T47D (cell line): Measurements from ENCODE around the gene DYNC1LI1.
A peak's percentile ranks its signal among the peaks of the same experiment; 100 is the strongest.
"Not testable (repeated sequence)": the region's sequence is repeated elsewhere in the genome, so short reads cannot be mapped to it uniquely, and the experiment has no call there.

Source experiments
- DNase-seq, 2 experiments: peaks; one replicate each; pipeline versions ENCODE4 v3.0.0 to v3.0.0-alpha.2; 2011 to 2012; ENCODE audit warnings: low read depth in 1 of 2, low spot score in 1 of 2
- JUND ChIP-seq: IDR thresholded peaks from 2 replicates; pipeline ENCODE4 v1.6.1; 2012; ENCODE audit warnings: low read depth
- in situ Hi-C: cut with HindIII; loops from 2 replicates; pipeline ENCODE4 v1.10.0; 2016; ENCODE audit warnings: low sequenced_read_pairs, low pct_unique_long_range_greater_than_20kb

Gene DYNC1LI1

DNA sequence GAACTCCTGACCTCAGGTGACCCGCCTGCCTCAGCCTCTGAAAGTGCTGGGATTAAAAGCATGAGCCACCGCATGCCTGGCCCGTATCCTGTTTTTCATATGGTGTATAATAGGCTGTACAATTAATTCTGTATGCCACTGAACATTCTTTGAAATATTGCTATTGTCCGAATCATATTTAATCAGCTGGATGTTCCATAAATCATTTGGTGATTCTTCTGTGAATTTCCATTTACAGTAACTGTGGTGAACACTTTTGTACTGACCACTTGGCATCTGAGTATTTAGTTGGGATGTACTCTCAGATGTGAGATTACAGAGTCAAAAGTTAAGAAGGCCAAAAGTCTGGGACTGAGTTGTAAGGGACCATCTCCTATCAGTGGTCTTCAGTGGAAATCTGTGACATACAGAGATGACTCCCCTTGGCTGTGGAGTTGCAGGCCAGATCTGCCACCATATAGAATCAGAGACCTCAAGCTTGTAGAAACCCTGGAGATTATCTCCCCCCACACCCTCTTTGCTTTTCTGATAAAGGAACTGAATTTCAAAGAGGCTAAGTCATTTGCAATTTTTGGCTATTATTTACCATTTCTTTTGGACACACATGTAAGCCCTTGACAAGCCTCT, 25.7 kb upstream of the DYNC1LI1 start:
- TF ChIP-seq JUND: no peak
- in situ Hi-C loops: no loop called here
- DNase-seq: no peak

DNA sequence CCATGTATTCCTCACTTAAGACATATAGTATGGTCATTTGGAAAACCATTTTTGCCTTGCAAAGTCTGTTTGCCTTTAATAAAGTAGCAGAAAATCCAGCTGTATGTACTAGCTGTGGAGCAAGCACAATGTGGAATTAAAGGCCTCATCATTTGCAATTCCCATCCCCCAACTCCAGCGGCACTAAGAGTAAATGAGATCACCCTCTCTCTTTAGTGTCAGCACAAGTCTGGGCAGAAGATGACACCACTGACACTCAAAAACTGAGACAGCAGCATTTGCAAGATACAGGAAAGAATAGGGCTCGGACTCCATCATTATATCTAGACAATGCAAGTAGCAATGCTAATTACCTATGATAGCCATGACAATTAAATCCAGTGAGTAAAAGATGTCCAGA, 24.7 kb upstream of the DYNC1LI1 start:
- DNase-seq: no peak
- no peak for TF ChIP-seq JUND
- in situ Hi-C loops: no loop called here

DNA sequence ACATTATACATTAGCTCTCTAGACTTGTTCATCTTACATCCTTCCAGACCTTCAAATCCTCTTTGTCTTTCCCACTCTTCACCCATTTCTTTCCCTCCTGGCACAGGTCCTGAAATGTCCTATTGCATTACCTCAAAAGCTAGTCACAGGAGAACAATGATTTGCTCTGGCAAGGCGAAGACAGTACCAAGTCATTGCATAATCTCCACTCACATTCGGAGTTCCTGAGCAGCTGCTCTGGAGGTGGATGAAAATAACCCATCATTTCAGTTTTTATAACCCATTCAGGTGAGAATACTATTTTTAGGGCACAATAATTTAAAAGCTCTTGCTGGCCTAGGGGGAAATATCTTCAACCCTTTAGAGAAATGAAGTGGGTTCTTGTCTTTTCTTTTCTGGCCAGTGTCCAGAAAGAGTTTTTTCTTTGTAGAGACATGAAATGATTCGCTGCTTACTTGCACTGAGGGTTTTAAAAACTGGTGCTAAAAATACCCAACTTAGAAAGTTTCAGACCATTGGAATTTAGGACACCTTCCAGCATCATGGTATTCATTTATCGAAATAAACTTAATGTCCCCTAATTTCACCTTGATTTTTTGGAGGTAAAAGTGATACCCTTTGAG, 23.4 kb upstream of the DYNC1LI1 start:
- in situ Hi-C loops: no loop called here
- TF ChIP-seq JUND: no peak
- DNase-seq: no peak

DNA sequence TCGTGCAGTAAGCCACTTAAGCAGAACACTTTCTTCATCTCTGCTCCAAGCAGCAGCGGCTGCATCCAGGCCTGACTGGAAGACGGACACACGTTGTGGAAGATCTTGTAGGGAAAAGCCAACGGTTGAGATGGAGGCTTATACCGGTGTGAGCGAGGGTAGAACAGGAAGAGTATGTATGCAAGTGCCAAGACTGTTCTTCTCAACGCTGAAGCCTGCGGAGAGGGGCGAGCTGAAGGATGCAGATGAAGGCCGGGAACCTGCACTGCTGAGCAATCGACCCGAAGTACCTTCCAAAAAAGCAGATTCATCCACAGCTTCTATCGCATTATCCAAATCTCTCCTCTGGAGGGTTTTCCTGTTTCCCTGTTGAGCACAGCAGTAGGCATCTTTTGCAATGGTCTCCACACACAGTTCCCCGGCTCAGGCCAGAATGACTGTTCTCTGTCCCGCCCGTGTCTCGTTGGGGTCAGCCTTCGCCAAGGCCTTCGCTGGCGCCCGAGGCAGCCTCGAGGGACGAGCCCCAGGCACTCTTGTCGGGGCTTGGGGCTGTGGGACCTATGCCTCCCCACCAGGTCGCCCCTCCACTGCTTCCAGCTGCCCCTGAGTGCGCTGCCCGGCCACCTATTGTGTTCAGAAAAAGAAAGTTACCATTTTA, 22.2 kb upstream of the DYNC1LI1 start:
- in situ Hi-C loops: no loop called here
- no peak for TF ChIP-seq JUND

DNA sequence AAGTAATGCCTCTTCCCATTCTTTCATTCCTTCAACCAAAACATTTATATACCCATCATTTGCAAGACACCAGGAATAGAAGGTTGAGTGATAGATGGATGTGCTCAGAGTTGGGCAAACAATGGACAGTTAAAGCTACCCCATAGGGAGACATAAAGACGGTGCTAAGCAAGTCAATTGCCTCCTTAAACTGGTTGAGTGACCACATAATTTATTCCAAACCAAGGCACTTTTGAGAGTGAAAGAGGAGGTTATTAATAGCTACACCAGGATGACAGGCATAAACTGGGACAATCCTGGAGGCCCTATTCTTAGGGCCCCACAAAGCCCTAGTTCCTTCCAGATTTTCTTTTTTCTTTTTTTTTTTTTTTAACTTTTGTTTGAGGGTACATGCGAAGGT, 21.4 kb upstream of the DYNC1LI1 start:
- in situ Hi-C loops: no loop called here
- TF ChIP-seq JUND: no peak
- no peak for DNase-seq

More for the DNA sequence above, 22.2 kb upstream of the DYNC1LI1 start:
- no peak for DNase-seq

DNA sequence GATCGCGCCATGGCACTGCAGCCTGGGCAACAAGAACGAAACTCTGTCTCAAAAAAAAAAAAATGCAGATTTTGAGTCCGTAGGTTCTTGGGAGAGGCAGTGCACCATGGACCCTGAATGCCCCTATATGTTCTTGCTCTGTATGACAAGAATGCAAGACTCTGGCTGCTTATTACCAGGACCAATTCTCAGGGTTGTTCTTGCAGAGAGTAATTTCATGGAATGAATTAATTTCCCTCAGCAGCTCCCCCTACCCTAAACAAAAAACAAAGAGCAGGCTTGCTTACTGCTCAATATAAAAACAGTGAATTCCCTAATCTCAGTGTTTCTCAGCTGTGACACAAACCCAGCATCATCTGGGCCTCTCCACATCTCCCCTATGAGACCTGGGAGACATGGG, 20.5 kb upstream of the DYNC1LI1 start:
- no peak for DNase-seq
- in situ Hi-C loops: no loop called here
- TF ChIP-seq JUND: no peak

DNA sequence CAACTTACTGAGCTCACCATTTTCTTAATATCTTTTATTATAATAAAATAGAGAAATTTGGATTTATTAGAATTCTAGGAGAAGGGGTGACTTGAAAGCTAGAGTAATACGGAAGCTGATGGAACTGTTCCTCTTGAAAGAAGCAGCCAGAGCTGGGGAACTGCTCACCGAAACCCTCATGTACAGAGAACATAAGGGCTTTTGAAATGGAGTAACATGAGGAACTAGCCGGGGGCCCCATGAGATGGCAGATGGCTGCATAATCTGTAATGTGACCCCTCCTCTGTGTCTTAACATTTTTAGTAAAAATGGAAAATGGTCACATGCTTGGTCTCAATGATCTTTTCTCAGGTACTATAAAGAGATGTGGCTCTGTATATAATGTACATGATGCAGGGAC, 15.7 kb upstream of the DYNC1LI1 start:
- DNase-seq: no peak
- TF ChIP-seq JUND: no peak
- in situ Hi-C loops: no loop called here

DNA sequence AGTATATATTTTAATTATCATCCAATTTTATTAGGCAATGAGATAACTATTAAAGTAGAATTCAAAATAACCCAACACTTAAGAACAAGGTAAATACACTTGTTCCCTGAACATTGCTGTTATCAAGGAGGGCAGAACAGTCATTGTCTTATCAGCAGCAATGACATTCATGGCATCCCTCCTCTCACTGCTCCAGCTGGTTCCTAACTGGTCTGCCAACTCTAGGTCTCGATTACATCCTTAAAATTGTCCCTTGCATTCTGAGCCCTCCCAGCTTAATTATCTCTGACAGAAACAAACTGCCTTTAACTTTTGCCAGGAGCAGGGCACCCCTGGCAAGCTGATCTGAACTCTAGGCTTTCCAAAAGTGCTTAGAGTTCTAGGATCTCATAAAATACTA, 14.0 kb upstream of the DYNC1LI1 start:
- no peak for TF ChIP-seq JUND
- in situ Hi-C loops: no loop called here
- no peak for DNase-seq

DNA sequence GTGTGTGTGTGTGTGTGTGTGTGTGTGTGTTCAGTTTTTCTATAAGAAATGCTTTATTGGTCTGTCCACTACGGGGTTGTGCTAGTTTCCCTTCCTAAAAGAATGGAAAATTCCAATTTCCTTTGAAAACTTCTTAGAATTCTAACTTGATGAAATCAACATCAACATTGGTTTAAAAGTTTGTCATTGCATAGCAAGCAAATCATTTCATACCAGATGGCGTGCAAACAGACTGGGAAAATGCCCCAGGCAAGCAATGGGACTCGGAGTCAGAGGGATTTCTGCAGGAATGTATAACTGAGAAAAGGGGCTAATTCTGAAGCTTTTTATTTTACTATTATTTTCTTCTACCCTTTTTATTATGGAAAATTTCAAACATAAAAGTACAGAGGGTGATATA, 13.1 kb upstream of the DYNC1LI1 start:
- DNase-seq: peak in 1 of 2 experiments; percentile 24
- TF ChIP-seq JUND: no peak
- in situ Hi-C loops: no loop called here

DNA sequence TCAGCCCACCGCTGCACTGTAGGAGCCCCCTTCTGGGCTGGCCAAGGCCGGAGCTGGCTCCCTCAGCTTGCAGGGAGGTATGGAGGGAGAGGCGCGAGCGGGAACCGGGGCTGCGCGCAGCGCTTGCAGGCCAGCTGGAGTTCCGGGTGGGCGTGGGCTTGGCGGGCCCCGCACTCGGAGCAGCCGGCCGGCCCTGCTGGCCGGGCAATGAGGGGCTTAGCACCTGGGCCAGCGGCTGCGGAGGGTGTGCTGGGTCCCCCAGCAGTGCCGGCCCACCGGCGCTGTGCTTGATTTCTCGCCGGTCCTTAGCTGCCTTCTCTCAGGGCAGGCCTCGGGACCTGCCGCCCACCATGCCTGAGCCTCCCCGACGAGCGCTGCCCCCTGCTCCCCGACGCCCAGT, 8.0 kb upstream of the DYNC1LI1 start:
- DNase-seq, in situ Hi-C loops: not testable (repeated sequence)

DNA sequence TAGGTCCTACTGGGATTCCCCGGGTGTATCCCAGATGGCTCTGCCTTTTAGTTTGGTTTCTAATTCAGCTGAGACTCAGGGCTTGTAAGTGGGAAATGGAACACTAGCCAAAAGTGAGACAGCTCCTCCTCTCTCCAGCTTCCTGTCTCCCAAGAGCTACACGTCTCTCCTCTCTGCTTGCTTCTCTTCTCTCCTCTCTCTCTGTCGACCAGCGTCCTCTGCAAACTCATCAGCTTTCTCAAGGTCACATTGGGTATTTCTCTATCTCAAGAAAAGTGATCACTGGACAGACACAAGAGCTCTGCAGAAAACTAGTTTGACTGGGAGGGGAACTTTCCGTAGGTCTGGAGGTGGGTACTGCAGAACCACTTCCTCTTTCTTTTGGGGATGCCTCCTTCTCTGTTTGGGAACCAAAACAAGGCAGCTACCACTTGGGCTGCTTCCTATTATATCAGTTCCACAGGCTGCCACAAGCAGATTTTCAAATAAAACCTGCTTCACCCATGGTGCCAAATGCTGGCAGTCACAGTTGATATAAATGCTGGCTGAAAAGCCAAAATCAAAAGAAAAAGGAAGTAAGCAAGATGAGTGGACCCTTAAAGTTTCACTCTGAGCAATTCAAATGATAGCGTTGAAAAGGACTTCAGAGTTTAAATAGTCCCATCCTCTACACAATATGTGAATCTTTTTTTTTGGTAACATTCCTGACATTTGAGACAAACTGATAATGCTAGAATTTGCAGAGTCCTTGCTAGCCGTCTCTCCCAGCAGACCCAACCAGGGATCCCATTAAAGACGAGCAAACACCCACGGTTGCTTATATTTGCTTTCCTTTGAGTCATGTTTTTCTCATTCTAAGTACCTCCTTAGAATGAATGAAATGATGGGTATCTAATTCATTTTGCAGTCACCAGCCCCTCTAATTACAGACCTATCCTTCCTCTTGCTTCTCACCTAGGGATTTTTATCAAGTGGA, 7.2 kb upstream of the DYNC1LI1 start:
- peak in 1 of 2 experiments; percentile 9 for DNase-seq
- in situ Hi-C loops: no loop called here
- TF ChIP-seq JUND: no peak

DNA sequence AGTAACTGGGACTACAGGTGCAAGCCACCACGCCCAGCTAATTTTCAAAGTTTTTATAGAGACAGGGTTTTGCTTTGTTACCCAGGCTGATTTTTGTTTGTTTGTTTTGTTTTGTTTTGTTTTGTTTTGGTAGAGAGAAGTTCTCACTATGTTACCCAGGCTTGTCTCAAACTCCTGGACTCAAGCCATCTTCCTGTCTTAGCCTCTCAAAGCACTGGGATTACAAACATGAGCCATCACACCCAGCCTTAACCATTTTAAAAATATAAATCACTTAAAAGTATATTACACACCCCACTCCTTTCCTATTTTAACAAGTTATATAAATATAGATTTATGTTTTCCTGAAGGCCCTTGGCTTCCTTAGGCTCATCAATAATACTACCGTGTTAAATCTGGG, 6.5 kb upstream of the DYNC1LI1 start:
- TF ChIP-seq JUND: no peak
- DNase-seq: no peak
- in situ Hi-C loops: no loop called here
